GM10248 (cell line): ENCODE results near the gene RAVER1.

Experiments used
- CTCF ChIA-PET: fragments of 300-600 bp; sonication (Branson Sonifier 250); formaldehyde crosslinking; extraction: SDS; loops from one replicate; lab custom pipeline; 2021; ENCODE audit warnings: antibody characterized with exemption; lab: Yijun Ruan, JAX
- POLR2A ChIA-PET: fragments of 350-650 bp; sonication (Branson Sonifier 250); formaldehyde crosslinking; extraction: SDS; loops from one replicate; lab custom pipeline; 2020; ENCODE audit warnings: antibody characterized with exemption; lab: Yijun Ruan, JAX
- DNase-seq: peaks from one replicate; pipeline ENCODE4 v3.0.0; 2012; ENCODE audit errors: extremely low spot score
- CTCF ChIP-seq: IDR thresholded peaks from 2 replicates; pipeline ENCODE4 v1.5.1; 2012; ENCODE audit warnings: mild to moderate bottlenecking, low read depth; ENCODE audit errors: extremely low read depth, missing control alignments, control extremely low read depth

Gene RAVER1

GRCh38 chr19:10266706-10267105, 66.6 kb downstream of the RAVER1 start:
- ChIA-PET POLR2A (no interaction called here), CTCF (interaction anchor here (0.8 to 16.8 kb wide), 5 partner anchors 8 to 124 kb away, joined by 3 to 484 read pairs (median 11); partner anchors contain the start of gene TYK2)
- no peak for TF ChIP-seq CTCF
- no peak for DNase-seq
